ENCODE data around the gene ARID1B.

The ARID1B gene

DNA sequence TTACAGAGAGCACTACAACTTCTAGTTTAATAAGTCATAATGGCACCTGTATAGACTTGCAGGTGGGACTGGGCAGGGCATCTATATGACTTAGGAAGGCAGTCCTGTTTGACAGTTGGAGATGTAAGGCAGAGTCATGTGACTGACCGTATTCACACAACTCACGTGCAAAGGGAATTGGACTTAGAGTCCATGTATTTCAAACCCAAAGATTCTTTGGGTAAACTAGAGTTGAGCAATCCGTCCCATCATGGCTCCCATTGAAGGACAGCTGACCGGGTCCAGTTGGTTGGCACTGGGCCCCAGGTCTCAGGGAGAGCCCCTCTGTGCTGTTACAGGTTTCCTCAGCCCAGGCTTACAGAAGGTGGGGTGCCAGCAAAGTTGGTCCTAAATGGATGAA is 121.9 kb downstream of the ARID1B start:
- in situ Hi-C loops (cut with MboI; ENCODE audit: low sequenced_read_pairs, unreplicated experiment) = no loop called here
- no peak for DNase-seq (ENCODE audit: low spot score)
- TF ChIP-seq, protein P1, sequence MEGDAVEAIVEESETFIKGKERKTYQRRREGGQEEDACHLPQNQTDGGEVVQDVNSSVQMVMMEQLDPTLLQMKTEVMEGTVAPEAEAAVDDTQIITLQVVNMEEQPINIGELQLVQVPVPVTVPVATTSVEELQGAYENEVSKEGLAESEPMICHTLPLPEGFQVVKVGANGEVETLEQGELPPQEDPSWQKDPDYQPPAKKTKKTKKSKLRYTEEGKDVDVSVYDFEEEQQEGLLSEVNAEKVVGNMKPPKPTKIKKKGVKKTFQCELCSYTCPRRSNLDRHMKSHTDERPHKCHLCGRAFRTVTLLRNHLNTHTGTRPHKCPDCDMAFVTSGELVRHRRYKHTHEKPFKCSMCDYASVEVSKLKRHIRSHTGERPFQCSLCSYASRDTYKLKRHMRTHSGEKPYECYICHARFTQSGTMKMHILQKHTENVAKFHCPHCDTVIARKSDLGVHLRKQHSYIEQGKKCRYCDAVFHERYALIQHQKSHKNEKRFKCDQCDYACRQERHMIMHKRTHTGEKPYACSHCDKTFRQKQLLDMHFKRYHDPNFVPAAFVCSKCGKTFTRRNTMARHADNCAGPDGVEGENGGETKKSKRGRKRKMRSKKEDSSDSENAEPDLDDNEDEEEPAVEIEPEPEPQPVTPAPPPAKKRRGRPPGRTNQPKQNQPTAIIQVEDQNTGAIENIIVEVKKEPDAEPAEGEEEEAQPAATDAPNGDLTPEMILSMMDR (IDR thresholded peaks at IDR 0.05; ENCODE audit: borderline replicate concordance, control extremely low read depth, extremely low read depth, insufficient read depth, missing control alignments) = no peak

DNA sequence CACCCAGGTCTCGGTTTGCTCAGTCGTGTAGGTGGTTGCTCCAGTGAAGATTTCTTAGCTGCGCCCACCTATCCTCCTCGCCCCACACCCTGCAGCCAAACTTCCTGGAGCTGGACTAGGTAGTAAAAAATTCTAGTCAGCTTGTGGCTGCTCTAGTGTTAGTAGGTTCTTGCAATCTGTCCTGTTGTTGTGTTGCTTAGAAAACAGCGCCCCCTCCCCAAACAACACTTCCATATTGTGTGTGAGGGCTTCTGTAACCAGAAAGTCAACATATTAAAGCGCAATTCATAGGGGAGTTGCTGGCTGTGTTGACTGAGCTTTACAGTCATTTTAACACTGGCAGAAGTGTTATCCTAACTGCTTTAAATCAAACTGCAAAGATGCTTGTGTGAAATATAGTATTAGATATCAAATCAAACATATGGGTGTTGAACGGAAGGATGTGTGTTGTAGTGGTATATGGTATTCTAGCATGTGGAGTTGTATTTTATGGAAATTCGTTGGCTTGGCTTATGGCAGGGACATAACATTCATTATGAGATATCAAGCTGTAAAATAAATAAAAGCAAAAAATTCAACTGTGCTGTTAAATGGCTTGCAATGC is 122.5 kb downstream of the ARID1B start:
- no peak for DNase-seq (ENCODE audit: low spot score)
- TF ChIP-seq, protein P1 (IDR thresholded peaks at IDR 0.05; ENCODE audit: borderline replicate concordance, control extremely low read depth, extremely low read depth, insufficient read depth, missing control alignments) = no peak
- in situ Hi-C loops (cut with MboI; ENCODE audit: low sequenced_read_pairs, unreplicated experiment) = no loop called here

DNA sequence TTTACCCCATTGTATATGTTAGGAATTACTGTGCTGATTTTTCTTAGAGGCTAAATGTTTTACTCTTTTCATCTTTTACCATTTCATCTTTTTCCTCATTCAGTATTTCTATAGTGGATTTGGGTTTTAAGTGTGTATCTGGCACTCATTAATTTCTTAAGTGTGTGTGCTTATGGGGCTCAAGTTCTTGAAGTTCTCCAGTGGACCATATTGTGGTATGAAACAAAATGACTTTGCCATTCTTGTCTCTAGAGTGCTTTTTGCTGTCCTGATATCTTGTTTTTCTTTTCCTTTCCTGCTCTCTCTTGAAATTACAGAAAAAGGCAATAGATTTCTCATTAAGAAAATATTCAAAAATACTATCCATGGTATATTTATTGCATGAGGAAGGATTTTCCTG is 123.1 kb downstream of the ARID1B start:
- in situ Hi-C loops (cut with MboI; ENCODE audit: low sequenced_read_pairs, unreplicated experiment) = no loop called here
- no peak for DNase-seq (ENCODE audit: low spot score)
- TF ChIP-seq, protein P1 (IDR thresholded peaks at IDR 0.05; ENCODE audit: borderline replicate concordance, control extremely low read depth, extremely low read depth, insufficient read depth, missing control alignments) = no peak

DNA sequence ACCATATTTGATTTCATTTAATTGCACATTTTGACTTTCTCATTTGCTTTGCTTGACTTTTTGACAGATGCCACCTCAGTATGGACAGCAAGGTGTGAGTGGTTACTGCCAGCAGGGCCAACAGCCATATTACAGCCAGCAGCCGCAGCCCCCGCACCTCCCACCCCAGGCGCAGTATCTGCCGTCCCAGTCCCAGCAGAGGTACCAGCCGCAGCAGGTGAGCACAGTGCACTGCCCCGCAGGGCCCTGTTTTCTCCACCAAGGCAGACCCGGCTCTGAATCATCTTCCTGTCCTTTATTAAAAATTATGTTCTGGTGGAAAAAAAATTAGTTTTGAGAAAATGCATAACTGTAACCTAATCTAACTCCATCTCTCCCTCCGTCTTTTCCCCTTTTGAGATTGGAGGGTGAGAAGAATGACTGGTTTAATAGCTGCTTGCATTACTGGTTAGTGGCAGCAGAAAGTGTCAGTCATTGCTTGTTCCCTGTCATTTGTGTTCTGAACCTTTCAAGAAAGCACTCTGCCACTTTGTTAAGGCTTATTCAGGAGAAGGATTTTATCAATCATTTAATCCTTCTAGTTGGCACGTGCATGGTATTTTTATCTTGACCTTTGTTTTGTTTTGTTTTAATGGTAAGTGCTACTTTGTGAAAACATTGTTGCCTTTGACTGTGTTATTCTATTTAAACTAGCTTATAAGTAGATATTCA is 124.3 kb downstream of the ARID1B start:
- DNase-seq (ENCODE audit: low spot score) = no peak
- in situ Hi-C loops (cut with MboI; ENCODE audit: low sequenced_read_pairs, unreplicated experiment) = no loop called here
- TF ChIP-seq, protein P1 (IDR thresholded peaks at IDR 0.05; ENCODE audit: borderline replicate concordance, control extremely low read depth, extremely low read depth, insufficient read depth, missing control alignments) = no peak

DNA sequence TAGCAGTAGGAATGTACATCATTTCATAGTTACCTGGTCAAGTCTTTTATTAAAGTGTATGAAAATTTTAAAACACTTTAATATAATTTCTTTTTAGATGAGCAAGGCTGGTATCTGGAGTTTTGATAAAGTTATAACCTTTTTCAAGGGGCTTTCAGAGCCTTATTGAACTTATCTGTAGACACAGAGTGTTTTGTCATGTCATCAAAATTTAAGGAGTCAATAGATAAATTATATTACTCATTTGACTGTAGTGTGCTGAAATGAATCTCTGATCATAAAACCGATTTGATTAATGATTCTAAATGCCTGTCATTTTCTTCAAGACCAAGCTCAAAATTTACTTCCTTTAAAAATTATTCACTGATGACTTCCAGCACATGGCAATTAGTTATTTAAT is 125.6 kb downstream of the ARID1B start:
- in situ Hi-C loops (cut with MboI; ENCODE audit: low sequenced_read_pairs, unreplicated experiment) = no loop called here
- TF ChIP-seq, protein P1 (IDR thresholded peaks at IDR 0.05; ENCODE audit: borderline replicate concordance, control extremely low read depth, extremely low read depth, insufficient read depth, missing control alignments) = no peak
- no peak for DNase-seq (ENCODE audit: low spot score)

DNA sequence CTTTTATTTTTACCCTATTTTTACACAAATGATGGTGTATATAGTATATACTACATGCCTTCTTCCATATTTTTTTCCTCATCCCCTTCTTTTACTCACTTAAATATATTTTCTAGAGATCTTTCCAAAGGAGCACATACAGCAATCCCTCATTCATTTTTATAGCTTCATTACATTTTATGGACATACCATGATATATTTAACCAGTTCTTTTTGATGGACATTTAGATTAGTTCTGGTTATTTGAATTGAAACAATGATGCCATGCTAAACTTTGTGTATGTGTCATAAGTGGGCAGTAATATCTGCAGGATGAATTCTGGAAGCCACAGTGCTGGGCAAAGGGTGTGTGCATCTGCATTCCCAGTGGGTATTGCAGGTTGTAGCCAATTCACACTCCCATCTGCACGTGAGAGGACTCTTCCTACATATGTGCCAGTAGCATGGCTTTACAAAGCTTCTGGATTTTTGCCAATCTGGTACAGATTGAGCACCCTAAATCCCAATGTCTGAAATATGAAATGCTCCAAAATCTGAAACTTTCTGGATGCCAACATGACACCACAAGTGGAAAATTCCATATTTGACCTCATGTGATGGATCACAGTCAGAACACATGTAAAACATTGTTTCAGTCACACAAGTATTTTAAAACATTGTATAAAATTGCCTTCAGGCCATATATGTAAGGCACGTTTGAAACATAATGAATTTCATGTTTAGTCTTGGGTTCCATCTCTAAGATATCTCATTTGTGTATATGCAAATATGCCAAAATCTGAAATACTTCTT is 127.2 kb downstream of the ARID1B start:
- in situ Hi-C loops (cut with MboI; ENCODE audit: low sequenced_read_pairs, unreplicated experiment) = no loop called here
- TF ChIP-seq, protein P1 (IDR thresholded peaks at IDR 0.05; ENCODE audit: borderline replicate concordance, control extremely low read depth, extremely low read depth, insufficient read depth, missing control alignments) = no peak
- DNase-seq (ENCODE audit: low spot score) = no peak
